ENCODE results near the gene CFAP54.
"Not testable (repeated sequence)": the region's sequence is repeated elsewhere in the genome, so short reads cannot be mapped to it uniquely, and the experiment has no call there.

Gene CFAP54

DNA sequence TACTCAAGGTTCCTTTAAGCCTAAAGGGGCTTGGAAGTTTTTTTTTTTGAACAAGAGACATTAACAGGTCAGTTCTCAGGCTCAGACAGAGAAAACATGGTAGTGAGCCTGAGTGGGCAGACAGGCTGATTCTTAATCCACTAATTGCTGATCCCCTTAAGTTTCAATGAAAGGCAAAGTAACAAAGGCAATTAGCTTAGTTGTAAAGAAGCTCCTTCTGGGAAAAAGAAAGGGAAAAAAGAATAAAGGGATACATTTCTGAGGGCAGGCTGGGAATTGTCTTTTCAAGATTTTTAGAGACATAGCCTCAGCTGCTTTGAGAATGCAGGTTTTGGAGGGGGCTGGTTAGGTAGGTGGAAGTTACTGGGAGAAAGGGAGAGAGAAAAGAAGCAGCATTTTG lies 133.8 kb downstream of the CFAP54 start:
- no peak for DNase-seq

DNA sequence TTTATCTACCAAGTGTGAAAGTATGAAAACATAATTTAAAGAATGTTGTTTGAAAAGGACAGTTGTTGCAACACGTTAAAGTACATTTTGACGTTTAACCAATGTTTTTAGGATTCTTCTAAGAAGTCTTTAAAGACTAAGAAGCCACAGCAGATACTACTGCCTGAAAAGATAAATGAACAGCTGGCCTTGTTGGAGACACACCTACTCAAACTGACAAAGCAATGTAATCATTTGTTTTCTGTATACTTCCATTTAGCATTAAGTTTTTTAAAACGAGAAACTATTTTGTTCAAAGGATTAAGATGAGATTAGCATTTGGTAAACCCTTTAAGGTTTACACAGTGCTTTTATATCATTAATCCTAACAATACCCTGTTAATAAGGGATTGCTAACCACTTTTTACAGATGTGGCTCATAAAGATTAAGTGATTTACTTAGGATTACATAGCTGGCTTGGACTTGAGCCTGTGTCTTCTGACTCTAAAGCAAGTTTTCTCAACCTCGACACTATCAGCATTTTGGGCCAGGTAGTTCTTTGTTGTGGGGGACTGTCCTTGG lies 134.4 kb downstream of the CFAP54 start:
- DNase-seq: no peak

DNA sequence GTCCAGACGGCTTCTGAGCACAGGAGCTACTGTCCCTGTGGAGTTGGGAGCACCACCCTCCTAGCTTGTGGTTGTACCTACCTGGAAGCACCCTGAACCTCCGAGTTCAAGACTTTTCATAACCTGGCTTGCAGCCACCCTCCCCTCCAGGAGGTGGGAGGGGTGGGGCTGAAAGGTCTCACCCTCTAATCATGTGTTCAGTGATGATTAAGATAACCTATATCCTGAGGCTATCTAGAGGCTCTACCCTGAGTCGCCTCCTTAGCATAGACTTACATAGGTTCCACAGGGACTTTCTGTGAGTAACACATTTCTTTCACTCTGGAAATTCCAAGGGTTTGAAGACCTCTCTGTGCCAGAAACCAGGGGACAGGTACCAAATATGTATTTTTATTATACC lies 146.5 kb downstream of the CFAP54 start:
- DNase-seq: no peak

DNA sequence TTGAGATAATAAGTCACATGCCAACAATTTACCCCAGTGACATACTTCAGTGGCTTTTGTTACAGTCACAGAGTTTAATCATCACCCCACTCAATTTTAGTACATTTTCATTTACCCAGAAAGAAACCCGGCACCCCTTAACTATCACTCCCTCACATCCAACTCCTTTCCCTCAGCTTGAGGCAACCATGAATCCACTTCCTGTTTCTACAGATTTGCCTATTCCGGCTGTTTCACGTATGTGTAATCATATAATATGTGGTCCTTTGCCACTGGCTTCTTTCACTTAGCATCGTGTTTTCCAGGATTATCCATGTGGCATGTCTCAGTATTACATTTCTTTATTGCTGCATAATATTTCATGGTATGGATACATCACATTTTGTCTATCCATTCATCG lies 147.5 kb downstream of the CFAP54 start:
- no peak for DNase-seq

DNA sequence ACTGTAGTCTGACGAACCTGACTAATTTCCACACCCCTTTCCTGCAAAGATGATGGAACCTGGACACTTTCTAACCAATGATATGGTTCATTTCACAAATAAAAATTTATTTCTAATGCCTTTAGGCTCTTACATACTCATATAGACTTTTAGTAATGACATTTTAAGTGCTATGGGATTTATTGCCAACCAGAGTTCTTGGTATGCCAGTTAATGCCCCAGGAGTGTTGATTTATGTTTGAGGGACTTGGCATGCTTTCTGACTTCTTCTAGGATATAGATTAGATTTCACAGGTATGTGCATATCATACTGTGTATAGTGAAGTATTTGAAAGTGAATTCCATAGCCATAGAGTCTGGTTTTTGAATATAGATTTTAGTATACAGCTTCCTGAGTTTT lies 159.5 kb downstream of the CFAP54 start:
- no peak for DNase-seq

DNA sequence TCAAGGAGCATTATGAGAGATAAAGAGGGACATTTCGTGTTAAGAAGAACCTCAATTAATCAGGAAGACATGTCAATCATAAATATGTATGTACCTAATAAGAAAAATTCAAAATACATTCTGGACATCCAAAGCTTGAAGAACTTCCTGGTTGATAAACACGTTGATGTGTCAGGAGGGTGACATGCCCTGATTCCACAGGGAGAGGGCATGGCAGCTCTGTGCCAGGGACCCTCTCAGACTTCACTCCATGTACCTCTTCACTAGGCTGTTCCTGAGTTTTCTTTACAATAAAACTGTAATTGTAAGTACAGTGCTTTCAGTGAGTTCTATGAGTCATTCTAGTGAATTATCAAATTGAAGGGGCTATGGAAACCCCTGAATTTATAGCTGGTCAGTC lies 163.5 kb downstream of the CFAP54 start:
- no peak for DNase-seq

DNA sequence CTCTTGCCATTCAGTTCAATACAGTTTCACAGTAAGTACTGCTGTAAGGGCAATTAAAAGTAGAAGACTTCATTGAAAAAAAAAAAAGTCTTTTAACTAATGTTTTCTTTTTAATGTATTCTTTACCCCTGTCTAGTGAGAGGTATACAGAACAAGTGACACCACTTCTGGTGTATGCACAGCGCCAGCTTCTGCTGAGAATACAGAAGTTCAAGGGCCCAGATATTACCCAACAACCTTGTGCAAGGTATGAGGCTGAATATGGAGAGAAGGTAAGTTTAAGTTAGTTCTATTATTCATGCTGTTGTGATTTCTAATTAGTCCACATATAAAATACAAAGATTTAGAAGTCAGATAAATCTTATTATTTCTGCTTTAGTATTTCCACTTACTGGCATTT lies 168.7 kb downstream of the CFAP54 start:
- no peak for DNase-seq

DNA sequence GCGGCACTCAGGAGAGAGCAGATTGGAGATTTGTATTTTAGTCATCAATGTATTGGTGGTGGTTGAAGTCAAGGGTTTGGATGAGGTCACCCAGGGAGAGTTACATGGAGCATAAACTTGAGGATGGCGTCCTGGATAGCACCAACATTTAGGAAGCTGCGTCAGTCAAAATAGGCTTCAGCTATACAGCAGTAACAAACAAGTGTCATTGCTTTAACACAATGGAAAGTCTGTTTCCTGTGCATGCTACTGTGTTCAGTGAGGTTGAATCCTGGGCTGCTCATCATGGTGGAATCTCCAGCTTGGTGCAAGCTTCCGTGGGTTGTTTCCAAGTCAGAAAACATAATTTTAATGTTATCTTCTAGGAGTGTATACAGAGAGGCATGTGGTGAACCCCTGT lies 180.4 kb downstream of the CFAP54 start:
- DNase-seq: no peak

DNA sequence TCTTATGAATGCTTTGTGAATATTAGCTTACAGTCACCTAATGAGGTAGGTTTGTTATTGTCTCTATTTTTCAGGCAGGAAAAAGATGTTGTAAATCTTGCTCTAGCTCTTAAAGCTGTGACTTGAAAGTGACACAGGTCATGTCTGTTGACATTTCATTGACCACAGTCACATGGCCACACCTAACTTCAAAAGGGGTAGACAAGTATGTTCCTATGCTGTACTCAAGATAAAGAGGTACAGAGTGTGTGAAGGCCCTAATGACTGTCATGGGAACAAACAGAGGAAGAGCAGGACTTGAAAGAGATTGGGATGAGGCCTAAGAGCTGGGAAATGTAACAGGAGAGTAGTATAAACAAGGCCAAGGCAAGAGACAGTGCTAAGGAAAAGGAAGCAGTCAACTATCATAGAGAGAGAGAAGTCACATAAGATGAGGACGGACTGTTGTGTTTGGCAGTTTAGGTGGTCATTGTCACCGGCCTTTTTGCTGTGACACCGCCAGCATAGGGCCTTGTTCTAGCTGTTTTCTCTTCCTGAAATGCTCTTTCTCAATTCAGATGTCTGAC lies 181.0 kb downstream of the CFAP54 start:
- DNase-seq: no peak

DNA sequence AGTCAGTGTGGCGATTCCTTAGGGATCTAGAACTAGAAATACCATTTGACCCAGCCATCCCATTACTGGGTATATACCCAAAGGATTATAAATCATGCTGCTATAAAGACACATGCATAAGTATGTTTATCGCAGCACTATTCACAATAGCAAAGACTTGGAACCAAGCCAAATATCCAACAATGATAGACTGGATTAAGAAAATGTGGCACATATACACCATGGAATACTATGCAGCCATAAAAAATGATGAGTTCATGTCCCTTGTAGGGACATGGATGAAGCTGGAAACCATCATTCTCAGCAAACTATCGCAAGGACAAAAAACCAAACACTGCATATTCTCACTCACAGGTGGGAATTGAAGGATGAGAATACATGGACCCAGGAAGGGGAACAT lies 186.1 kb downstream of the CFAP54 start:
- DNase-seq: not testable (repeated sequence)

DNA sequence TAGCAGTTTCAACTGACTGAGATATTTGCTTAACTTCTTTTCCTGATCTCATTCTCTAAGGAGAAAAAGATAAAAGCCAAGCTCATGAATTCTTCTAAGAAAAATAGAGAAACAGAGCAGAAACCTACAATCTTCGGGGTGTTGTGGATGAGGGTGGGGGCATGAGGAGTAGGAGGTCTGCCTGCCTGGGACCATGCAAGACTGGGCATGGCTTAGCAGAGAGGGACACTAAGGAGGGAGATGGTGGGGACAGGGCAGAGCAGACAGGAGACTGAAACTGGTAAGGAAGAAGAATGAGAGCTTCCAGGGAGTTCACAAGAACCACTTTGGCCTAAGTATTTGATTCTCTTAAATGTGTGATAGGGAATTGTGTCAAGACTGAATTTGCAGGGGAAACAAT lies 188.0 kb downstream of the CFAP54 start:
- DNase-seq: no peak

DNA sequence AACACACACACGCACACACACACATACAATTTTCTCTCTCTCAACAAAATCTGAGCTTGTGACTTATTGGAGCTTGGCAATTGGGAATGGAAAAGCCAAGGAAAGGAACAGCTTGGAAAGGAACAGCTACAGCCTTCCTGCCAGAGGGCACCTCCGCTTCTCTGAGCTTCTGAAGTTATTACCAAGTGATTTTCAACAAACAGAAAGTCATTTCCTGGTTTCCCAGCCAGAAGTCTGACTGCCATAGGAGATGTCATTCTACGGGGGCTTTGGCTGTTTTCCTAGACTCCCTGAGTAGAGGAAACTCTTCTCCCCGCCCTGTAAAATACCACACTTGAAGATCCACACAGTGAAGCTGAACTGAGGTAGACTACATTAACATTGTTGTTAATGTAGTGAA lies 198.3 kb downstream of the CFAP54 start:
- no peak for DNase-seq

DNA sequence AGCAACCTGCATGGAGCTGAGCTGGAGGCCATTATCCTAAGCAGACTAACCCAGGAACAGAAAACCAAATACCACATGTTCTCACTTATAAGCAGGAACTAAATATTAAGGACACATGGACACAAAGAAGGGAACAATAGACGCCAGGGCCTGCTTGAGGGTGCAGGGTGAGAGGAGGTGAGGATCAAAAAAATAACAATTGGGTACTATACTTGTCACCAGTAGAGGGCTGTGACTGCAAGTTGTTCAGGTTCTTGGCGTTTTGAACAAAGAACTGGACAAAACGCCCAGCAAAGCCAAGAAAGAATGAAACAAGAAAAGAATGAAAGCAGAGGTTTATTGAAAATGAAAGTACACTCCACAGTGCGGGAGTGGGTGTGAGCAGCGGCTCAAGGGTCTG lies 209.1 kb downstream of the CFAP54 start:
- DNase-seq: no peak

DNA sequence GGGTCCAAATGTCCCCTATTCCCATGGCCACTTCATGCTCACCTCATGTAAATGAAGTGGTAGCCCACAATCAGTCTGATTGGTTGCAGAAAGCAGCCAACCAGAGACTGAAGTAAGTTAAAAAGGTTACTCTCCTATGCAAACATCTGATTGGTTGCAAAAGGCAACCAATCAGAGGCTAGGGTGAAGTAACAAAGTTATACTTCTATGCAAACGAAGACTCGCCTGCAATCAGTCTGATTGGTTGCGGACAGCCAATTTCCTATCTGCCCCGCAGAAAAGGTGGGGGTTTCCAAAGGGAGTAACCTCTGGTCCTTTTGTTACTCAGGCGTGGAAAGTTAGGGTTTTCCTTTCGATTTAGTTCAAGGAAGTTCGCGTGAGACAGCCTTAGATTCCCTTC lies 209.6 kb downstream of the CFAP54 start:
- DNase-seq: no peak

DNA sequence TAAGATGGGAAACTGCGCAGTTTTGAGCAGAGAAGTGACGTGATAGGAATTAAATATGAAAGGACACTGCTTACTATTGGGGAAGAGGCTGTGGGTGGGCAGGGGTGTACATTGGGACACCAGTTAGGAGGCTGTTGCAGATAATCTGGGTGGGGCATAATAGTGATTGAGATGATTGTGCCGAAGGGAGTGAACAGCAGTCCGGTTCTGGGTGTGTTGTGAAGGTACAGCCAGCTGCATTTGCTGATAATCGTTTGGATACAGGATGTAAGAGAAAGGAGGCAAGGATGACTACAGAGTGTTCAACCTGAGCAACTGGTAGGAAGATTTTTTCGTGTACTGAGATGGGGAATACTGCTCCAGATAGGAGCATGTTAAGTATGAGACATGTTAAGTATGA lies 212.5 kb downstream of the CFAP54 start:
- DNase-seq: no peak

DNA sequence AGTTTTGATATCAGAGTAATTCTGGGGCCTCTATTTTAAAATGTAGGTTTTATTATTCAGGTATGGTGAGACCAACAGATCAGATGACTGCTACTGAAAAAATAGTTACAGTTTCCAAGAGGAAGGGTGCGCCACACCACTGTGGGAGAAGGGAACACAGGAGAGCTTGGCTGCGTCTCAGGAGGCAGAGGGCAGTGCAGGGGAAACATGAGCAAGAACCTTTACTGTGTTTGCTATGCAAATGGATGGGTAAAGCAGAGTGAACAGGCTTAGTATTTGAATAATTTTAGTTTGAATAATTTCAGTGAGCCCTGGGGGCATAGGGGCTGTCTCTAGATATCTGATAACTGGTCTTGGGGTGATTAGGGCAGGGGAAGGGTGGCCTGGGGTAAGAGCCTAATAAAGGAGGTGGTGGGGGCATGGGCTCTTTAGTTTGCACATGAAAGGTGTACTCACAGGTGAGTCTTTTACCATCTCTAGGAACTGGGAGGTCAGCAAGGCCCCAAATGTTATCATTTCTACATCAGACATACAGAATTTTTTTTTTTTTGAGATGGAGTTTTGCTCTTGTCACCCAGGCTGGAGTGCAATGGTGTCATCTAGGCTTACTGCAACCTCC lies 220.9 kb downstream of the CFAP54 start:
- no peak for DNase-seq

DNA sequence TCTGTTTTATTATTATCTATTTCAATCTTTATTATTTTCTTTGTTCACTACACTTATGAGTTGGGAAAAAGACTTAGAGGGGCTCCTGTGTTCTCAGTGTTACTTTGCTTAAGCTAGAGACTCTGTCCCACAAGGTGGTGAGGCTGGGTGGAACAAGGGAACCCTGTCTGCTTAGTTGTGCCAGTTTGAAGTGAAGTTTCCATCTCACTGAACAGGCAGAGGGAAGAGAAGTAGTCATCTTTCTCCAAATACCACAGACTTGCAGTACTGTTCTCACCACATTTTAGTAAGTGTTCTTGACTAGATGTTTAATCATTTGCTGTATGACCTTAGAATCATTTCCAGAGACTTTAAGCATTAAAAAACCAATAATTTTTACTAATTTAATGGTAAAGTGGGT lies 222.0 kb downstream of the CFAP54 start:
- DNase-seq: no peak

DNA sequence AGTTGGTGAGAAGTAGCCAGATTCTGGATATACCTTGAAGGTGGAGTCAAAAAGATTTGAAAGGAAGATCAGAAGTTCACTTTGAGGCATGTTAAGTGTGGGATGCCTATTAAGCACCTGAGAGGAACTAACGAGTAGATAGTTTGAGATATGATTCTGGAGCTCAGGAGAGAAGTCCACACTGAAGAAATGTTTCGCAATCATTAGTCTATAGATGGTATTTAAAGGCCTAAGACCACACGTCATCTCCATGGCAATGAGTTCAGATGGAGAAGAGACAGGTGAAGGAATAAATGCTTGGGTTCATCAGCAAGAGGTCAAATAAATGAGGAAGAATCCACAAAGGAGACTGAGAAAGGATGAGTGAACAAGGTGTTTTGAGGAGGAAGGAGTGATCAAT lies 224.8 kb downstream of the CFAP54 start:
- no peak for DNase-seq

DNA sequence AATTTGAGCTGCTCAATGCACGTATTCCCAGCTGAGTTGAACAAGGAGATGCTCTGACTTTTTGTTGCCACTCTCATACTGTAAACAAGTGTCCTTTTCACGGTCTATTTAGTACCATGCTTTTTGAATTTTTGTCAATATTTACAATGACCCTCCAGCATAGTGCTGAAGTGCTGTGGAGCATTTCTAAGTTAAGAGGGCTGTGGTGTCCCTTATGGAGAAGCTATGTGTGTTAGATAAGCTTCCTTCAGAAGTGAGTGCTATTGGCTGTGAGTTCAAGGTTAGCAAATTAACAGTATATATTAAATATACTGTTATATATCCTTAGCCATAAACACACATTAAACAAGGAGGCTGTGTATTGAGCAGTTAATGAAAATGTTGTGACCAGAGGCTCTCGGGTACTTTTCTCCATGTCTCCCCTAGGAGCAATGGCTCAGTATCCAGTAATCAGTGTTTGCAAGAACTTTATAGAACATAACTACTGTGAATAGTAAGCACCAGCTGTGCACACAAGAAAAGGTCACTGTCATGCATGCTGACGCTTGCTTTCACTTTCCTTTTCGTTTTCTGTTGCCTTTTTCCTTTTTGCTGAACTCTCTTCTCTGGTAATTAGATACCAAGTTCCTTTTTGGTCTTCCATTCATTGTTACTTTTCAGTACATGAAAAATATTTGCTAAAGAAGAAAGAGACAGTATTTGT lies 230.4 kb downstream of the CFAP54 start:
- peak; percentile 5 to 54 (median 41) for DNase-seq

DNA sequence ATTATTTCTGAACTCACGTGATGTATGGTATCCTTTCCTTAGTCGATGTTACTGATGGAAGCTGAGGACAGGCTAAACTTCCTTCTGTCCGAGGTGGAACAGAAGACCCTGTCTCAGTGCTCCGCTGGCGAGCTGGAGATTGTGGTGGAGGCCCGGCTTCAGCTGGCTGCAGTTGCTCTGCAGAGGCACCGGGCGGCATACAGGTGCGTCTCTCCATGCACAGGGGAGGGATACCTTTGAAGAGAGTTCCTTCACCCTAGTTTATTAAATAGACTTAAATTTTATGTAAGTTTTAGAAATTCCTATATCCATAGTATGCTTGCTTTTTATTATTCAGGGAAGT lies 231.0 kb downstream of the CFAP54 start:
- peak in 2 of 4 experiments; percentile 24 for DNase-seq

DNA sequence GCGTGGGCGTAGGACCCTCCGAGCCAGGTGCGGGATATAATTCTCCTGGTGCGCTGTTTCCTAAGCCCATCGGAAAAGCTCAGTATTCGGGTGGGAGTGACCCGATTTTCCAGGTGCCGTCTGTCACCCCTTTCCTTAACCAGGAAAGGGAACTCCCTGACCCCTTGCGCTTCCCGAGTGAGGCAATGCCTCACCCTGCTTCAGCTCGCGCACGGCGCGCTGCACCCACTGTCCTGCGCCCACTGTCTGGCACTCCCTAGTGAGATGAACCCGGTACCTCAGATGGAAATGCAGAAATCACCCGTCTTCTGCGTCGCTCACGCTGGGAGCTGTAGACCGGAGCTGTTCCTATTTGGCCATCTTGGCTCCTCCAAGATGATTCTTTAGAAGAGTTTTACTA lies 240.1 kb downstream of the CFAP54 start:
- DNase-seq: not testable (repeated sequence)

DNA sequence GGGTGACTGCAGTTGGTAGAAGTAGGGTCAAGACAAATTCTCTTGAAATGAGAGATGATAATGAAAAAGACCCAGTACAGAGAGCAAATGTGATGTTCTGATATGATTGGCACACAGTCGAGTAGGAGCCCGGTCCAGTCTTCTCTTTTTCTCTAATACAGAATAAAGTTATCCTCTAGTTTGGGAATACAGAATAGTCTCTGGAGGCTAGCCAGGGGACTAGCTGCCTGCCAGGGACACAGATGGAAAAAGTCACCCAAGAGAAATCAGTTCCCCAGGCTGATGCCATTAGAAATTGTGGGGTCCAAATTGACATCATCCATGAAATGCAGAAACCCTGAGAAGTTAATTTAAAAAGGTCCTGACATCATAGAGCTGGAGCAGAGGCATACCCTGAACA lies 240.5 kb downstream of the CFAP54 start:
- DNase-seq: no peak

DNA sequence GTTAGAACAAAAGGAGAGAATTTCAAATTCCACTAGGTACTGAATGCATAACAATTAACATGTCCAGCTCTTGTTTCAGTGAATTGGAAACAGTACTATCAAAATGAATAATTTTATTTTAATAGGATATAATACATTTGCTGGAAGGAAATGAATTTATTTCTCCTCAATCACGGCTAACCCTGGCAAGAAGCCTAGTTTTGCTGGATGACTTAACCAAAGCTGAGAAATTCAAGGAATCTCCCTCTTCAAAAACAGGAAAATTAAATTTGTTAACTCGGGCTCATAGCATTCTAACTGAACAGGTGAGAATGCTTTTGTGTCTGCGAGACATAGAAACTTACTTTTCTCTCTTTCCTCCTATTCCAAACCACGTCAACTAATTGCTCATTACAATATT lies 254.2 kb downstream of the CFAP54 start:
- no peak for DNase-seq

DNA sequence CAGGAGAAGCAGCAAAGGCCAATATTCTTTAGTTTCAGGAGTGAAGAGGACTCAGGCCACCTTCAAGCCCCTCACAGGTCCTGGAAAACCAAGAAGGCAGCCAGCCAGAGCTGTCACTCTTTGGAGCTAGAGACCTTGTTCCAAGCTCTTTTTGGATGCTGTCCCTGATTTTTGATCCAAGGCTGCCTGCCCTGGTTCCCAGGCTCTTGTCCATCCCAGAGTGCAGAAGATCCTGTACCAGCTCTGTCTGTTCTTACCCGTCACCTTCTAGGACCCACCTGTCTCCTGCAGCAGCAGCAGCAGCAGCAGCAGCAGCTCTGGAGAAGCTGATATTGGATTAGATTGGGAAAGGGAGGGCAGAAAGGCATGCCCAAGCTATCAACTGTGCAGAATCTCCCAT lies 260.6 kb downstream of the CFAP54 start:
- no peak for DNase-seq

Measured in suppressor macrophage (primary cell).